Measurements from ENCODE around the gene GNB1L.
A peak's percentile ranks its signal among the peaks of the same experiment; 100 is the strongest.

Gene GNB1L

GRCh38 chr22:19888131-19888746, 33.6 kb upstream of the GNB1L start:
- TF ChIP-seq CTCF (IDR thresholded peaks at IDR 0.05; ENCODE audit: low read depth, low read length) = no peak
- H3K4me3 ChIP-seq (ENCODE audit: low read depth, low read length) = no peak overlapping the region
- in situ Hi-C loops (cut with HindIII; ENCODE audit: low sequenced_read_pairs) = no loop called here
- DNase-seq (ENCODE audit: low read depth, low spot score) = no peak

- in situ Hi-C loops (cut with HindIII; ENCODE audit: low sequenced_read_pairs) = no loop called here
- H3K4me3 ChIP-seq (ENCODE audit: low read depth, low read length) = no peak overlapping the region
- no peak for DNase-seq (ENCODE audit: low read depth, low spot score)
- no peak for TF ChIP-seq CTCF (IDR thresholded peaks at IDR 0.05; ENCODE audit: low read depth, low read length)
Observed at GRCh38 chr22:19887256-19887985, 32.7 kb upstream of the GNB1L start.

GRCh38 chr22:19886605-19887255, 32.1 kb upstream of the GNB1L start:
- in situ Hi-C loops (cut with HindIII; ENCODE audit: low sequenced_read_pairs) = no loop called here
- no peak overlapping the region for H3K4me3 ChIP-seq (ENCODE audit: low read depth, low read length)
- peak; percentile 32 for DNase-seq (ENCODE audit: low read depth, low spot score)
- no peak for TF ChIP-seq CTCF (IDR thresholded peaks at IDR 0.05; ENCODE audit: low read depth, low read length)

- no peak for DNase-seq (ENCODE audit: low read depth, low spot score)
- in situ Hi-C loops (cut with HindIII; ENCODE audit: low sequenced_read_pairs) = no loop called here
- H3K4me3 ChIP-seq (ENCODE audit: low read depth, low read length) = no peak overlapping the region
Observed at GRCh38 chr22:19885841-19886592, 31.3 kb upstream of the GNB1L start.

GRCh38 chr22:19884954-19885751, 30.5 kb upstream of the GNB1L start:
- in situ Hi-C loops (cut with HindIII; ENCODE audit: low sequenced_read_pairs) = no loop called here
- H3K4me3 ChIP-seq (ENCODE audit: low read depth, low read length) = no peak overlapping the region
- TF ChIP-seq CTCF (IDR thresholded peaks at IDR 0.05; ENCODE audit: low read depth, low read length) = no peak
- no peak for DNase-seq (ENCODE audit: low read depth, low spot score)

More at GRCh38 chr22:19885841-19886592, 31.3 kb upstream of the GNB1L start:
- TF ChIP-seq CTCF (IDR thresholded peaks at IDR 0.05; ENCODE audit: low read depth, low read length) = no peak

Data from astrocyte of the spinal cord (primary cell).